HuH-7.5 (cell line): ENCODE data around the gene LCMT1.
"Not testable (repeated sequence)": the region's sequence is repeated elsewhere in the genome, so short reads cannot be mapped to it uniquely, and the experiment has no call there.

Experiments used
- DNase-seq: peaks from one replicate; pipeline ENCODE4 v3.0.0; 2011; ENCODE audit warnings: low spot score

LCMT1 gene

GRCh38 chr16:25095636-25096035 lies 15.9 kb upstream of the LCMT1 start:
- DNase-seq, result no peak

- DNase-seq, result no peak
Observed at GRCh38 chr16:25097276-25097975, 14.1 kb upstream of the LCMT1 start.

- DNase-seq, result no peak
Observed at GRCh38 chr16:25100511-25100910, 11.0 kb upstream of the LCMT1 start.

- peak; percentile 88 for DNase-seq
Observed at GRCh38 chr16:25106567-25107465, 4.7 kb upstream of the LCMT1 start.

GRCh38 chr16:25107466-25107792 lies 4.1 kb upstream of the LCMT1 start:
- DNase-seq, result no peak

GRCh38 chr16:25108054-25108453 lies 3.5 kb upstream of the LCMT1 start:
- no peak for DNase-seq

- DNase-seq, result no peak
Observed at GRCh38 chr16:25109643-25110042, 1.9 kb upstream of the LCMT1 start.

GRCh38 chr16:25110387-25110947 lies 1.1 kb upstream of the LCMT1 start:
- no peak for DNase-seq

GRCh38 chr16:25114121-25114520 lies 2.6 kb downstream of the LCMT1 start:
- DNase-seq, result no peak

GRCh38 chr16:25118851-25119578 lies 7.5 kb downstream of the LCMT1 start:
- DNase-seq, result no peak

GRCh38 chr16:25121824-25122600 lies 10.5 kb downstream of the LCMT1 start:
- no peak for DNase-seq

- no peak for DNase-seq
Observed at GRCh38 chr16:25124503-25124902, 13.0 kb downstream of the LCMT1 start.

- DNase-seq, result not testable (repeated sequence)
Observed at GRCh38 chr16:25126086-25126666, 14.6 kb downstream of the LCMT1 start.

GRCh38 chr16:25126820-25127232 lies 15.3 kb downstream of the LCMT1 start:
- DNase-seq, result no peak

- DNase-seq, result not testable (repeated sequence)
Observed at GRCh38 chr16:25132751-25133150, 21.2 kb downstream of the LCMT1 start.

- DNase-seq, result no peak
Observed at GRCh38 chr16:25134166-25134700, 22.7 kb downstream of the LCMT1 start.

GRCh38 chr16:25135254-25135878 lies 23.8 kb downstream of the LCMT1 start:
- no peak for DNase-seq

- no peak for DNase-seq
Observed at GRCh38 chr16:25138130-25138529, 26.6 kb downstream of the LCMT1 start.

- no peak for DNase-seq
Observed at GRCh38 chr16:25140459-25140858, 28.9 kb downstream of the LCMT1 start.

GRCh38 chr16:25141648-25142047 lies 30.1 kb downstream of the LCMT1 start:
- no peak for DNase-seq
